GM23338 (cell line): ENCODE results near the gene RAB11FIP2. TPM values are rescaled to one million over a fixed set of nuclear protein-coding genes. Genes with fewer than 3 reads are reported as not detected.

Experiments used
- ATAC-seq: fragments of 200-7000 bp; cut with Tn5 transposase; 3 replicates; pipeline ENCODE4 v1.9.1; 2020
- DNase-seq: peaks from one replicate; pipeline ENCODE4 v3.0.0-alpha.2; 2015; ENCODE audit warnings: low spot score
- H2AFZ ChIP-seq: fragments of 200-600 bp; sonication (generic); 2 replicates; pipeline ENCODE4 v1.8.0; 2016; ENCODE audit warnings: antibody characterized with exemption, mild to moderate bottlenecking, moderate library complexity
- H3F3A ChIP-seq: fragments of 200-600 bp; sonication (generic); replicated peaks from 2 replicates; pipeline ENCODE4 v1.8.0; 2017; ENCODE audit warnings: antibody characterized with exemption, mixed run types, low read depth
- H3K27ac ChIP-seq: fragments of 200-600 bp; sonication (generic); 2 replicates; pipeline ENCODE4 v1.6.1; 2016; ENCODE audit warnings: low read depth
- H3K27me3 ChIP-seq: fragments of 200-600 bp; sonication (generic); 2 replicates; pipeline ENCODE4 v1.8.0; 2016; ENCODE audit warnings: mild to moderate bottlenecking, mixed run types, moderate library complexity; ENCODE audit not compliant: insufficient read depth
- H3K36me3 ChIP-seq: fragments of 200-600 bp; sonication (generic); 2 replicates; pipeline ENCODE4 v1.8.0; 2016; ENCODE audit warnings: mild to moderate bottlenecking; ENCODE audit not compliant: insufficient read depth
- H3K4me1 ChIP-seq: fragments of 200-600 bp; sonication (generic); 2 replicates; pipeline ENCODE4 v1.8.0; 2016; ENCODE audit warnings: mild to moderate bottlenecking, moderate library complexity; ENCODE audit not compliant: insufficient read depth
- H3K4me2 ChIP-seq: fragments of 200-600 bp; sonication (generic); 2 replicates; pipeline ENCODE4 v1.7.1; 2017; ENCODE audit warnings: mixed run types
- H3K4me3 ChIP-seq: fragments of 200-600 bp; sonication (generic); 2 replicates; pipeline ENCODE4 v1.6.1; 2016; ENCODE audit warnings: mixed run types
- H3K79me2 ChIP-seq: fragments of 200-600 bp; sonication (generic); replicated peaks from 2 replicates; pipeline ENCODE4 v1.8.0; 2017; ENCODE audit warnings: mild to moderate bottlenecking; ENCODE audit not compliant: insufficient read depth
- H3K9me2 ChIP-seq: fragments of 200-600 bp; sonication (generic); 2 replicates; pipeline ENCODE4 v1.8.0; 2017; ENCODE audit not compliant: insufficient read depth
- H4K20me1 ChIP-seq: fragments of 200-600 bp; sonication (generic); replicated peaks from 2 replicates; pipeline ENCODE4 v1.8.0; 2017; ENCODE audit warnings: mild to moderate bottlenecking; ENCODE audit not compliant: insufficient read depth
- H3K27ac Mint-ChIP-seq: 2 replicates; pipeline ENCODE4 v1.8.0; 2020; ENCODE audit warnings: inconsistent platforms, mild to moderate bottlenecking, moderate library complexity, mixed read lengths
- H3K27me3 Mint-ChIP-seq: 3 replicates; pipeline ENCODE4 v1.8.0; 2022; ENCODE audit warnings: low read depth, mild to moderate bottlenecking, moderate library complexity, mixed read lengths, inconsistent platforms; ENCODE audit not compliant: insufficient read depth, poor library complexity
- H3K36me3 Mint-ChIP-seq: 3 replicates; pipeline ENCODE4 v1.8.0; 2021; ENCODE audit warnings: low read depth, mild to moderate bottlenecking, inconsistent platforms, moderate library complexity, mixed read lengths
- H3K4me1 Mint-ChIP-seq: 3 replicates; pipeline ENCODE4 v1.8.0; 2020; ENCODE audit warnings: mild to moderate bottlenecking, inconsistent platforms, mixed read lengths
- H3K4me3 Mint-ChIP-seq: 3 replicates; pipeline ENCODE4 v1.8.0; 2021; ENCODE audit warnings: moderate library complexity, mild to moderate bottlenecking, inconsistent platforms, mixed read lengths
- H3K9me3 Mint-ChIP-seq: 3 replicates; pipeline ENCODE4 v1.8.0; 2020; ENCODE audit warnings: moderate library complexity, mild to moderate bottlenecking, inconsistent platforms, mixed read lengths
- CREB1 ChIP-seq: fragments of 250-450 bp; sonication (Bioruptor Pico); IDR thresholded peaks from 2 replicates; pipeline ENCODE4 v1.5.0; 2020; ENCODE audit warnings: low read depth, mild to moderate bottlenecking, moderate library complexity
- CTCF ChIP-seq, 2 experiments: fragments of 200-600 bp in 1 of 2; sonication (generic) in 1 of 2; conservative IDR thresholded peaks; 2 replicates each; pipeline versions ENCODE4 v1.5.1 to v1.6.1; 2016 to 2017; ENCODE audit warnings: antibody characterized with exemption in 2 of 2, low read depth in 2 of 2, mild to moderate bottlenecking in 2 of 2, moderate library complexity in 1 of 2
- EZH2phosphoT487 ChIP-seq: fragments of 200-600 bp; sonication (generic); IDR thresholded peaks from one replicate; pipeline ENCODE4 v1.8.1; 2018; ENCODE audit warnings: antibody characterized with exemption; ENCODE audit not compliant: unreplicated experiment
- JUNB ChIP-seq: IDR thresholded peaks from one replicate; pipeline ENCODE4 v1.6.1; 2016; ENCODE audit warnings: antibody characterized with exemption; ENCODE audit not compliant: unreplicated experiment
- NANOG ChIP-seq: IDR thresholded peaks from 2 replicates; pipeline ENCODE4 v1.6.1; 2016; ENCODE audit warnings: antibody characterized with exemption, borderline replicate concordance
- STAT1 ChIP-seq: IDR thresholded peaks from one replicate; pipeline ENCODE4 v1.6.1; 2016; ENCODE audit warnings: antibody characterized with exemption; ENCODE audit not compliant: unreplicated experiment
- ZNF331 ChIP-seq: fragments of 250-450 bp; sonication (Bioruptor Pico); IDR thresholded peaks from 2 replicates; pipeline ENCODE4 v1.5.0; 2020; ENCODE audit warnings: low read depth, mild to moderate bottlenecking, moderate library complexity
- polyA plus RNA-seq: library from polyadenylated mRNA; unstranded; fragments of >200 nt; fragmentation: Nextera tagmentation; extraction: Ambion mirVana; gene quantifications from 2 replicates; pipeline ENCODE4 v1.2.1, GENCODE V29; 2016
- total RNA-seq: library from RNA; depleted of rRNA; stranded (reverse); fragments of >200 nt; shearing (Covaris generic); gene quantifications from 2 replicates; pipeline ENCODE4 v1.2.3, GENCODE V29; 2014

Gene RAB11FIP2
- total and polyA plus RNA-seq, 2 experiments from 2014 or later = 16.1 to 17.6 TPM

- H3K36me3 Mint-ChIP-seq = no peaks in the 10 kb centered on the region
- H3K79me2 ChIP-seq = no peaks in the 10 kb centered on the region
- no peak for TF ChIP-seq ZNF331 (CRISPR knock-in tag)
- no peak for TF ChIP-seq EZH2phosphoT487
- no peak for TF ChIP-seq CTCF (conservative IDR thresholded peaks at IDR 0.05; ENCODE audit: low read depth in 2 of 2)
- TF ChIP-seq STAT1 = no peak
- TF ChIP-seq CREB1 (CRISPR knock-in tag) = no peak
- no peak for TF ChIP-seq JUNB
- TF ChIP-seq NANOG = no peak
- no peak overlapping the region for H3K4me2 ChIP-seq
- no peak overlapping the region for H2AFZ ChIP-seq
- H3K27ac Mint-ChIP-seq = no peak overlapping the region
- no peaks in the 10 kb centered on the region for H4K20me1 ChIP-seq
- H3K4me1 ChIP-seq = no peaks in the 10 kb centered on the region; the same call in 1 of the 2 replicates
- peaks cover 2% of the 10 kb centered on the region for H3K27me3 Mint-ChIP-seq
- no peak for DNase-seq
- no peaks in the 10 kb centered on the region for H3K9me2 ChIP-seq
- no peaks in the 10 kb centered on the region for H3K36me3 ChIP-seq
- no peaks in the 10 kb centered on the region for H3F3A ChIP-seq
- H3K9me3 Mint-ChIP-seq = no peaks in the 10 kb centered on the region
- H3K4me1 Mint-ChIP-seq = peaks cover 8% of the 10 kb centered on the region
- no peak overlapping the region for H3K27ac ChIP-seq
- H3K27me3 ChIP-seq = no peaks in the 10 kb centered on the region
- ATAC-seq = no peak
- no peak overlapping the region for H3K4me3 ChIP-seq
- no peak overlapping the region for H3K4me3 Mint-ChIP-seq
These were observed 91.6 kb downstream of the RAB11FIP2 start for GRCh38 chr10:117955176-117955575.
